ENCODE measurements around the gene ARHGEF16.

The ARHGEF16 gene

GRCh38 chr1:3525551-3526482 is 71.4 kb downstream of the ARHGEF16 start:
- Histone ChIP-seq H3K36me3 (ENCODE audit: low read depth) (no peaks in the 10 kb centered on the region), H3K9me3 (ENCODE audit: severe bottlenecking) (no peaks in the 10 kb centered on the region), H3K27ac (ENCODE audit: poor library complexity, severe bottlenecking) (no peak overlapping the region), H3K4me3 (ENCODE audit: severe bottlenecking) (no peak overlapping the region), H3K4me1 (ENCODE audit: insufficient read depth, poor library complexity, severe bottlenecking) (no peaks in the 10 kb centered on the region), H3K27me3 (ENCODE audit: insufficient read depth, poor library complexity, severe bottlenecking) (no peaks in the 10 kb centered on the region)
- TF ChIP-seq, protein P1, sequence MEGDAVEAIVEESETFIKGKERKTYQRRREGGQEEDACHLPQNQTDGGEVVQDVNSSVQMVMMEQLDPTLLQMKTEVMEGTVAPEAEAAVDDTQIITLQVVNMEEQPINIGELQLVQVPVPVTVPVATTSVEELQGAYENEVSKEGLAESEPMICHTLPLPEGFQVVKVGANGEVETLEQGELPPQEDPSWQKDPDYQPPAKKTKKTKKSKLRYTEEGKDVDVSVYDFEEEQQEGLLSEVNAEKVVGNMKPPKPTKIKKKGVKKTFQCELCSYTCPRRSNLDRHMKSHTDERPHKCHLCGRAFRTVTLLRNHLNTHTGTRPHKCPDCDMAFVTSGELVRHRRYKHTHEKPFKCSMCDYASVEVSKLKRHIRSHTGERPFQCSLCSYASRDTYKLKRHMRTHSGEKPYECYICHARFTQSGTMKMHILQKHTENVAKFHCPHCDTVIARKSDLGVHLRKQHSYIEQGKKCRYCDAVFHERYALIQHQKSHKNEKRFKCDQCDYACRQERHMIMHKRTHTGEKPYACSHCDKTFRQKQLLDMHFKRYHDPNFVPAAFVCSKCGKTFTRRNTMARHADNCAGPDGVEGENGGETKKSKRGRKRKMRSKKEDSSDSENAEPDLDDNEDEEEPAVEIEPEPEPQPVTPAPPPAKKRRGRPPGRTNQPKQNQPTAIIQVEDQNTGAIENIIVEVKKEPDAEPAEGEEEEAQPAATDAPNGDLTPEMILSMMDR (IDR thresholded peaks at IDR 0.05; ENCODE audit: poor library complexity, severe bottlenecking): no peak
- ATAC-seq (ENCODE audit: low read depth): no peak
- DNase-seq (ENCODE audit: low spot score): no peak

DNA sequence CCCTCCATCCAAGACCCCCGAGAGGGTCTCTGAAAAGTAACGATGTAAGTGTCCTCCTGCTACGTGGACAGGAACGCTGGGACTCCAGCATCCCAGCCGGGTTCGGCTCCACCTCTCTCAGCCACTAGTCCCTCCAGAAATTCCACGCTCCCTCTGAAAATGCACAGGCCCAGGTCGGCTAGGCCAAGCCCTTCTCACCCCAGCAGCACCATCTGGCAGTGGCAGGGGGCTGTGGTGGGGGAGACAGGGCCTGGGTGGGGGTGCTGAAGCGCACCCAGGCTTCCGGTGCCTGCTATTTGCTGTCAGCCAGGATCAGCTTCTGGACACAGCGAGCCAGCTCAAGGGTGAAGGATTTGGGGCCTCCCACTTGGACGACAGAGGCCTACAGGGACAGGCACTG is 73.3 kb downstream of the ARHGEF16 start:
- no peak for ATAC-seq (ENCODE audit: low read depth)
- Histone ChIP-seq H3K36me3 (ENCODE audit: low read depth) (no peaks in the 10 kb centered on the region), H3K27me3 (ENCODE audit: insufficient read depth, poor library complexity, severe bottlenecking) (no peaks in the 10 kb centered on the region), H3K4me3 (ENCODE audit: severe bottlenecking) (no peak overlapping the region), H3K4me1 (ENCODE audit: insufficient read depth, poor library complexity, severe bottlenecking) (no peaks in the 10 kb centered on the region), H3K9me3 (ENCODE audit: severe bottlenecking) (no peaks in the 10 kb centered on the region), H3K27ac (ENCODE audit: poor library complexity, severe bottlenecking) (no peak overlapping the region)
- TF ChIP-seq, protein P1 (IDR thresholded peaks at IDR 0.05; ENCODE audit: poor library complexity, severe bottlenecking): no peak
- no peak for DNase-seq (ENCODE audit: low spot score)

- Histone ChIP-seq H3K27me3 (ENCODE audit: insufficient read depth, poor library complexity, severe bottlenecking) (no peaks in the 10 kb centered on the region), H3K36me3 (ENCODE audit: low read depth) (no peaks in the 10 kb centered on the region), H3K4me3 (ENCODE audit: severe bottlenecking) (no peak overlapping the region), H3K27ac (ENCODE audit: poor library complexity, severe bottlenecking) (no peak overlapping the region), H3K9me3 (ENCODE audit: severe bottlenecking) (no peaks in the 10 kb centered on the region), H3K4me1 (ENCODE audit: insufficient read depth, poor library complexity, severe bottlenecking) (no peaks in the 10 kb centered on the region)
- TF ChIP-seq, protein P1 (IDR thresholded peaks at IDR 0.05; ENCODE audit: poor library complexity, severe bottlenecking): no peak
- DNase-seq (ENCODE audit: low spot score) (no peak), ATAC-seq (ENCODE audit: low read depth) (no peak)
Observed at GRCh38 chr1:3529099-3529729, 74.7 kb downstream of the ARHGEF16 start.

GRCh38 chr1:3530086-3530925 is 75.8 kb downstream of the ARHGEF16 start:
- Histone ChIP-seq H3K36me3 (ENCODE audit: low read depth) (no peaks in the 10 kb centered on the region), H3K27ac (ENCODE audit: poor library complexity, severe bottlenecking) (peak overlapping the region; percentile 45), H3K9me3 (ENCODE audit: severe bottlenecking) (no peaks in the 10 kb centered on the region), H3K4me3 (ENCODE audit: severe bottlenecking) (peak overlapping the region; percentile 70), H3K27me3 (ENCODE audit: insufficient read depth, poor library complexity, severe bottlenecking) (no peaks in the 10 kb centered on the region), H3K4me1 (ENCODE audit: insufficient read depth, poor library complexity, severe bottlenecking) (no peaks in the 10 kb centered on the region)
- DNase-seq (ENCODE audit: low spot score) (no peak), ATAC-seq (ENCODE audit: low read depth) (peak; percentile 64)
- TF ChIP-seq, protein P1 (IDR thresholded peaks at IDR 0.05; ENCODE audit: poor library complexity, severe bottlenecking): no peak
